ENCODE data around the gene PURA. TPM values are rescaled to one million over a fixed set of nuclear protein-coding genes. Genes with fewer than 3 reads are reported as not detected.

PURA gene
- total and polyA plus RNA-seq, 2 of the 13 experiments (the other 11 are each of a cell fraction or from before 2014, with no cell fraction given), result 2.0 to 5.0 TPM

GRCh38 chr5:140114341-140115185, 654 bp downstream of the PURA start (continued):
- TF ChIP-seq ZNF574 (CRISPR knock-in tag; IDR thresholded peaks at IDR 0.05), result 0 out of 2 replicates have a peak, but pooled peaks have one; percentile 32
- TF ChIP-seq POLR2A (IDR thresholded peaks at IDR 0.05; ENCODE audit: insufficient read depth in 1 of 2, low read depth in 2 of 2, low read length in 2 of 2), result peak in 1 of 2 experiments; percentile 36; a peak in 1 of 4 replicates
- TF ChIP-seq ZNF749 (CRISPR knock-in tag; IDR thresholded peaks at IDR 0.05; ENCODE audit: borderline replicate concordance), result no peak
- 0 out of 2 replicates have a peak, but pooled peaks have one; percentile 54 for TF ChIP-seq ZNF766 (CRISPR knock-in tag; IDR thresholded peaks at IDR 0.05; ENCODE audit: borderline replicate concordance)
- TF ChIP-seq KAT7 (CRISPR knock-in tag; IDR thresholded peaks at IDR 0.05; ENCODE audit: borderline replicate concordance), result peak; percentile 52; the same call in 1 of the 2 replicates
- TF ChIP-seq ZNF709 (CRISPR knock-in tag; IDR thresholded peaks at IDR 0.05), result 0 out of 2 replicates have a peak, but pooled peaks have one; percentile 42
- no peak for TF ChIP-seq ZNF337 (CRISPR knock-in tag; IDR thresholded peaks at IDR 0.05; ENCODE audit: borderline replicate concordance, low read depth)
- TF ChIP-seq MAFF (IDR thresholded peaks at IDR 0.05; ENCODE audit: low read depth, low read length), result no peak
- TF ChIP-seq NRL (CRISPR knock-in tag; IDR thresholded peaks at IDR 0.05; ENCODE audit: borderline replicate concordance), result peak; percentile 61; the same call in 1 of the 2 replicates
- TF ChIP-seq NFKB2 (CRISPR knock-in tag; IDR thresholded peaks at IDR 0.05; ENCODE audit: borderline replicate concordance), result no peak
- peak; percentile 13; the same call in 1 of the 2 replicates for TF ChIP-seq MYC (CRISPR knock-in tag; IDR thresholded peaks at IDR 0.05; ENCODE audit: borderline replicate concordance)
- 0 out of 2 replicates have a peak, but pooled peaks have one; percentile 22 for TF ChIP-seq ZNF333 (CRISPR knock-in tag; IDR thresholded peaks at IDR 0.05; ENCODE audit: borderline replicate concordance)
- no peak for TF ChIP-seq ZBTB39 (CRISPR knock-in tag; IDR thresholded peaks at IDR 0.05)
- no peak for TF ChIP-seq DNMT1 (CRISPR knock-in tag; IDR thresholded peaks at IDR 0.05)
- TF ChIP-seq HDAC2 (CRISPR knock-in tag; IDR thresholded peaks at IDR 0.05), result 0 out of 2 replicates have a peak, but pooled peaks have one; percentile 35
- peak; percentile 81 for TF ChIP-seq ZFY (CRISPR knock-in tag; IDR thresholded peaks at IDR 0.05)
- TF ChIP-seq ZNF224 (CRISPR knock-in tag; IDR thresholded peaks at IDR 0.05), result 0 out of 2 replicates have a peak, but pooled peaks have one; percentile 71
- peak; percentile 81 for TF ChIP-seq PHF8 (CRISPR knock-in tag; IDR thresholded peaks at IDR 0.05)
- TF ChIP-seq ZNF274 (CRISPR knock-in tag; IDR thresholded peaks at IDR 0.05), result peak; percentile 57; the same call in 1 of the 2 replicates
- no peak for TF ChIP-seq THAP8 (CRISPR knock-in tag; IDR thresholded peaks at IDR 0.05; ENCODE audit: borderline replicate concordance)
- no peak for TF ChIP-seq NPAS2 (CRISPR knock-in tag; IDR thresholded peaks at IDR 0.05; ENCODE audit: borderline replicate concordance)
- no peak for TF ChIP-seq GTF3A (CRISPR knock-in tag; conservative IDR thresholded peaks at IDR 0.05)
